ENCODE results near the gene VAV2. TPM values are rescaled to one million over a fixed set of nuclear protein-coding genes. Genes with fewer than 3 reads are reported as not detected.

Gene VAV2
- total RNA-seq, 2 experiments from 2014 or later = 11.0 to 27.8 TPM

DNA sequence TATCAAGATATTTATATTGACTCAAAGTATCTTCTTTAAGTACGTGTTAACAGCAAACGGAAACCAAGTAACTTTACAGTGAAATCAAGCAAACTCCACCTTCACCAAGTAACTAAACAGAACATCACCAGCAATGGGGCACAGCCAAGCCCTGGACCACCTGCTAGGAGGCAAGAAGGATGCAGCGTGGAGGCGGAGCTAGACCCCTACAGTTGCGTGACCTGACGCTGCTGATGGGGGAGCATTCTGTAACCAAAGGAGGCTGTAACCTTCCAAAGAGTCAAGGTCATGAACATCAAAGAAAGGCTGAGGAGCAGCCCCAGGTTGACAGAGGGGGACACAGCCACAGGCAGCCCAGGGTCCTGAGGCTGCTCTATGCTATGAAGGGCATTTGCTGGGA is 6.1 kb downstream of the VAV2 start:
- no peak overlapping the region for H3K4me3 ChIP-seq (ENCODE audit: low read depth, low read length, poor library complexity, severe bottlenecking)

DNA sequence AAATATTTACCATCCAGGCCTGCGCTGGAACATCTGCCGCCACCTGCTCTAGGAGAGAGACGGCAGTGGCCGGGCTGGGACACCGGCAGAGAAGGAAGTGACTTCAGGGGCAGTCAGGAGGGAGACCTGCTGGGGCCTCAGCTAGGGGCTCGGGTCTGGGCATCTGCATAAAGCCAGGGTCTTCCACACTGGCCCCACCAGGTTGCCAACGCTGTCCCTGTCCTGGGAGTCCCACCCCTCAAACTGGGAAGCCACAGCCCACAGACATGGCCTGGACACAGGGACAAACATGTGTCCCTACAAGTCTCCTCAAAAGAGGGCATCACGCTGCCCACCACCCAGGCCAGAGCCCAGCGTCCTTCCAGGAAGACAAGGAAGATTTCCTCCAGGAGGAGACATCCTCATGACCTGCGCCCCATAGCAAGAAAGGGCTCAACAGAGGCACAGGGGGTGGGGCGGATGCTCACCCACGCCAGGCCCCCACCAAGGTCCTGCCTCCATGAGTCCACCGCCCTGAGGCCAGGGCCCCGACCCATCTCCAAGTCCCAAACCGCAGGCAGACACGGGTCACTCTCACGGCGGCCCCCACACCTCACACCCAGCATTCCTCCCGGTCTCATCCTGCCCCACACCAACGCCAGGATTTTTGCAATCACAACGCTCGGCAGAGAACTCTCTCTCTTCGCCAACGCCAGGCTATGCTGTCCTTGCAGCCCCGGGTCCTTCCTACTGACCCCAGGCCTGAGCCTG is 9.0 kb downstream of the VAV2 start:
- H2AFZ ChIP-seq (ENCODE audit: low read length) = no peak overlapping the region
- TF ChIP-seq, protein P1, sequence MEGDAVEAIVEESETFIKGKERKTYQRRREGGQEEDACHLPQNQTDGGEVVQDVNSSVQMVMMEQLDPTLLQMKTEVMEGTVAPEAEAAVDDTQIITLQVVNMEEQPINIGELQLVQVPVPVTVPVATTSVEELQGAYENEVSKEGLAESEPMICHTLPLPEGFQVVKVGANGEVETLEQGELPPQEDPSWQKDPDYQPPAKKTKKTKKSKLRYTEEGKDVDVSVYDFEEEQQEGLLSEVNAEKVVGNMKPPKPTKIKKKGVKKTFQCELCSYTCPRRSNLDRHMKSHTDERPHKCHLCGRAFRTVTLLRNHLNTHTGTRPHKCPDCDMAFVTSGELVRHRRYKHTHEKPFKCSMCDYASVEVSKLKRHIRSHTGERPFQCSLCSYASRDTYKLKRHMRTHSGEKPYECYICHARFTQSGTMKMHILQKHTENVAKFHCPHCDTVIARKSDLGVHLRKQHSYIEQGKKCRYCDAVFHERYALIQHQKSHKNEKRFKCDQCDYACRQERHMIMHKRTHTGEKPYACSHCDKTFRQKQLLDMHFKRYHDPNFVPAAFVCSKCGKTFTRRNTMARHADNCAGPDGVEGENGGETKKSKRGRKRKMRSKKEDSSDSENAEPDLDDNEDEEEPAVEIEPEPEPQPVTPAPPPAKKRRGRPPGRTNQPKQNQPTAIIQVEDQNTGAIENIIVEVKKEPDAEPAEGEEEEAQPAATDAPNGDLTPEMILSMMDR (conservative IDR thresholded peaks at IDR 0.05; ENCODE audit: low read length) = no peak
- TF ChIP-seq EZH2phosphoT487 (IDR thresholded peaks at IDR 0.05; ENCODE audit: borderline replicate concordance, low read depth, low read length) = no peak
- ChIA-PET POLR2A (no interaction called here), CTCF (ENCODE audit: unreplicated experiment) (no interaction called here)
- intact Hi-C loops (cut with micrococcal nuclease; ENCODE audit: unreplicated experiment) = no loop called here
- H3K4me3 ChIP-seq (ENCODE audit: low read depth, low read length, poor library complexity, severe bottlenecking) = no peak overlapping the region
- no peaks in the 10 kb centered on the region for H3K36me3 ChIP-seq (ENCODE audit: insufficient read depth, low read length)
- no peak overlapping the region for H3K27ac ChIP-seq (ENCODE audit: low read depth, low read length, poor library complexity, severe bottlenecking)
- peaks cover 41% of the 10 kb centered on the region for H3K4me1 ChIP-seq (ENCODE audit: insufficient read depth, low read length, poor library complexity, severe bottlenecking)
- no peaks in the 10 kb centered on the region for H3K9me2 ChIP-seq (ENCODE audit: insufficient read depth, low read length)
- no peak overlapping the region for H3K4me2 ChIP-seq (ENCODE audit: low read length)
- peaks cover 6% of the 10 kb centered on the region; the same call in 1 of the 2 replicates for H4K20me1 ChIP-seq (ENCODE audit: insufficient read depth, low read length)
- H3K79me2 ChIP-seq (ENCODE audit: insufficient read depth, low read depth, low read length) = peaks cover 4% of the 10 kb centered on the region; the same call in 1 of the 2 replicates
- no peak for DNase-seq (ENCODE audit: low spot score)
- H3K9me3 ChIP-seq (ENCODE audit: low read length) = no peaks in the 10 kb centered on the region
- no TSS peak for BruUV-seq (replicated peaks)

More for the DNA sequence above, 6.1 kb downstream of the VAV2 start:
- no peak overlapping the region for H3K27ac ChIP-seq (ENCODE audit: low read depth, low read length, poor library complexity, severe bottlenecking)
- H3K79me2 ChIP-seq (ENCODE audit: insufficient read depth, low read depth, low read length) = 0 out of 2 replicates have a peak, but pooled peaks cover 6% of the 10 kb centered on the region
- ChIA-PET POLR2A (no interaction called here), CTCF (ENCODE audit: unreplicated experiment) (no interaction called here)
- H3K4me2 ChIP-seq (ENCODE audit: low read length) = no peak overlapping the region
- peaks cover 21% of the 10 kb centered on the region for H3K4me1 ChIP-seq (ENCODE audit: insufficient read depth, low read length, poor library complexity, severe bottlenecking)
- no peaks in the 10 kb centered on the region for H3K36me3 ChIP-seq (ENCODE audit: insufficient read depth, low read length)
- TF ChIP-seq, protein P1 (conservative IDR thresholded peaks at IDR 0.05; ENCODE audit: low read length) = no peak
- no peak for TF ChIP-seq EZH2phosphoT487 (IDR thresholded peaks at IDR 0.05; ENCODE audit: borderline replicate concordance, low read depth, low read length)
- no peak overlapping the region for H2AFZ ChIP-seq (ENCODE audit: low read length)
- BruUV-seq (replicated peaks) = no TSS peak
- H3K9me2 ChIP-seq (ENCODE audit: insufficient read depth, low read length) = no peaks in the 10 kb centered on the region
- H4K20me1 ChIP-seq (ENCODE audit: insufficient read depth, low read length) = peaks cover 3% of the 10 kb centered on the region; the same call in 1 of the 2 replicates
- no peak for DNase-seq (ENCODE audit: low spot score)
- H3K9me3 ChIP-seq (ENCODE audit: low read length) = no peaks in the 10 kb centered on the region
- intact Hi-C loops (cut with micrococcal nuclease; ENCODE audit: unreplicated experiment) = no loop called here
